ENCODE data around the gene RELB.

DNA sequence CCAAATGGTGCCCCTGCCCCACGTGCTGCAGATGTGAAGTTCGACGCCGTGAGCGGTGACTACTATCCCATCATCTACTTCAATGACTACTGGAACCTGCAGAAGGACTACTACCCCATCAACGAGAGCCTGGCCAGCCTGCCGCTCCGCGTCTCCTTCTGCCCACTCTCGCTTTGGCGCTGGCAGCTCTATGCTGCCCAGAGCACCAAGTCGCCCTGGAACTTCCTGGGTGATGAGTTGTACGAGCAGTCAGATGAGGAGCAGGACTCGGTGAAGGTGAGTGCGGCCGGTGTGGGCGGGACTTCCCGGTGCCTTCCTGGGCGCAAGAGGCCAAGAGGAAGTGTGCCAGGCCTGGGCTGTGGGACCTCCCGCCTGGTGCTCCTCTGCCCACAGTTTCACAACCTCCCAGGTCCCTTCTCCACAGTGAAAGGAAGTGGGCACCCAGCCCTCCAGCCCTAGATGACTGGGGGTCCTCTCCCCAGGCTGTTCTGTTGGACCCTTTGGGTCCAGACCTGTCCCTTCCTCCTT is 14.1 kb upstream of the RELB start:
- TF ChIP-seq, protein P1, sequence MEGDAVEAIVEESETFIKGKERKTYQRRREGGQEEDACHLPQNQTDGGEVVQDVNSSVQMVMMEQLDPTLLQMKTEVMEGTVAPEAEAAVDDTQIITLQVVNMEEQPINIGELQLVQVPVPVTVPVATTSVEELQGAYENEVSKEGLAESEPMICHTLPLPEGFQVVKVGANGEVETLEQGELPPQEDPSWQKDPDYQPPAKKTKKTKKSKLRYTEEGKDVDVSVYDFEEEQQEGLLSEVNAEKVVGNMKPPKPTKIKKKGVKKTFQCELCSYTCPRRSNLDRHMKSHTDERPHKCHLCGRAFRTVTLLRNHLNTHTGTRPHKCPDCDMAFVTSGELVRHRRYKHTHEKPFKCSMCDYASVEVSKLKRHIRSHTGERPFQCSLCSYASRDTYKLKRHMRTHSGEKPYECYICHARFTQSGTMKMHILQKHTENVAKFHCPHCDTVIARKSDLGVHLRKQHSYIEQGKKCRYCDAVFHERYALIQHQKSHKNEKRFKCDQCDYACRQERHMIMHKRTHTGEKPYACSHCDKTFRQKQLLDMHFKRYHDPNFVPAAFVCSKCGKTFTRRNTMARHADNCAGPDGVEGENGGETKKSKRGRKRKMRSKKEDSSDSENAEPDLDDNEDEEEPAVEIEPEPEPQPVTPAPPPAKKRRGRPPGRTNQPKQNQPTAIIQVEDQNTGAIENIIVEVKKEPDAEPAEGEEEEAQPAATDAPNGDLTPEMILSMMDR (conservative IDR thresholded peaks at IDR 0.05; ENCODE audit: low read depth, low read length): no peak
- no peak for TF ChIP-seq EZH2 (IDR thresholded peaks at IDR 0.05; ENCODE audit: borderline replicate concordance, low read depth, low read length, poor library complexity, severe bottlenecking)

Measured in A673 (cell line).